Stimulated activated CD8-positive, alpha-beta memory T cell treated with anti-CD3 and anti-CD28 coated beads, Interleukin-12 subunit alpha, Interleukin-12 subunit beta, amount 100 ng/mL, for 24 hours (primary cell): ENCODE results near the gene HPD.
"Not testable (repeated sequence)": the region's sequence is repeated elsewhere in the genome, so short reads cannot be mapped to it uniquely, and the experiment has no call there.

Source experiments
- DNase-seq: peaks from one replicate; pipeline ENCODE4 v3.0.0-alpha.2; 2020; ENCODE audit errors: extremely low read depth

Gene HPD

DNA sequence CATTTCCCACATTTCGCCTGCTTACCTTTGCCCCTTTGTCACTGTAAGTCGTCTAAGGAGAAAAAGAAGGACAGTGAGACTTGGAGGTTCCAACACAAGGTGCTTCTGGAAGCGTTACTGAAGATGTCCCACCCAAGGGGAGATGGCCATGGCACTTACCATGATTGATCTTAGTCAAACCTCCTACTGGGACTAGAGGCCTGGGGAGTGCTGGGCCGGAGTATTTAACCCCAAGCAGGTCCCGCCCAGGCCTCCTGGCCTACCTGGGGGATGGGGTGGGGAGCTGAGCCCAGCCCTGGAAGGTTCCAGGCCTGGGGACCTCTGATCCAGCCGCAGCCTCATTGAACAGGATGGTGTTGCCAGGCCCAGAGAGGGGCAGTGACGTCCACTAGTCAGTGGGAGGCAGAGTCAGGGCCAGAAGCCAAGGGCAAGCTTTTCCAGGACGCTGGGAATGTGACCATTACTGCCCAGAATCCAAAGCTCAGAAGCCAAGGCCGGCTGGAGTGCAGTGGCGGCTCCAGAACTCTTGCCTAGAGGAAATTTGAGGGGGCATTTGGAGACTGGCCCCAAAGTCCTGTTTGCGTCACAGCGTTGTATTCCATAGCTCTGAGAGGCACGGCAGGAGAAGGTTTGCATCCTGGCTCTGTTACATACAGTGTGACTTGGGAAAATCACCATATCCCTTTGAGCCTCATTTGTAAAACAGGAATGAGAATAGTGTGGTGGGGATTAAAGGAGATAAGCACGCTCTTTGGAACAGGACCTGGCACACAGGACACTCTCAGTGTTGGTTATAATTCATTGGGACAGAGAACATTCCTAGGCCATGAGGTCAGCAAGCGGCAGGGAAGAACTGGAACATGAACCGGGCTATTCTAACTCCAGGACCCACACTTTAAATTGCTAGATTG is at the start of gene HPD:
Gene HPD (minus strand): TSS at position 198 of the 911 bp plus-strand sequence. CDS start 36 bp downstream, at position 162.
- DNase-seq, result no peak

DNA sequence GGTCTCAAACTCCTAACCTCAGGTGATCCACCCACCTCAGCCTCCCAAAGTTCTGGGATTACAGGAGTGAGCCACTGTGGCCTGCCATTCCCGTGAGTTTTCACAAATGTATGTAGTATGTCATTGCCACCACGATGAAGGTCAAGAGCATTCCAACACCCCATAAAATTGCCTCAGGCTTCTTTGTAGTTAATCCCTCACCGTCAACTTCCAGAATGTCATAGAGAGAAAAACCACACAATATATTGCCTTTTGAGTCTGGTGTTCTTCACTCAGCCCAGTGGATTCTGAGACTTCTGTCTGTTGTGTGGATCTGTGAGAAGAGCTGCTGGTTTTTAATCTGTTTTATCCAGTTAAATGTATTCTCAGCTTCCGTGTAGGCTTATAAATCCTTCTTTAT is 47.1 kb upstream of the HPD start:
- DNase-seq, result no peak

DNA sequence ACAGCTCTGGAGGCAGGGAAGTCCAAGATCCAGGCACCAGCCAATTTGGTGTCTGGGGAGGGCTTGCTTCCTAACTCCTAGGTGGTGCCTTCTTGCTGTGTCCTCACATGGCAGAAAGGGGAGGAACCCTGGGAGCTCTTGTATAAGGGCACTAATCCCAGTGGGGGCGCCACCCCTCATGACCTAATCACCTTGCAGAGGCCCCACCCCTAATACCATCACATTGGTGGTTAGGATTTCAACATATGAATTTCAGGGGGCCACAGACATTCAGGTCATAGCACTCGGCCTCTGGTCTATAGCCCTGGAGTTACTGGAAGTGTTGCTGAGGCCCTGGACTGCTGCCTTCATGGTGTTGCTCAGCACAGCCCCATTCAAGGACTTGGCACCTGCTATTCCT is 44.5 kb upstream of the HPD start:
- no peak for DNase-seq

DNA sequence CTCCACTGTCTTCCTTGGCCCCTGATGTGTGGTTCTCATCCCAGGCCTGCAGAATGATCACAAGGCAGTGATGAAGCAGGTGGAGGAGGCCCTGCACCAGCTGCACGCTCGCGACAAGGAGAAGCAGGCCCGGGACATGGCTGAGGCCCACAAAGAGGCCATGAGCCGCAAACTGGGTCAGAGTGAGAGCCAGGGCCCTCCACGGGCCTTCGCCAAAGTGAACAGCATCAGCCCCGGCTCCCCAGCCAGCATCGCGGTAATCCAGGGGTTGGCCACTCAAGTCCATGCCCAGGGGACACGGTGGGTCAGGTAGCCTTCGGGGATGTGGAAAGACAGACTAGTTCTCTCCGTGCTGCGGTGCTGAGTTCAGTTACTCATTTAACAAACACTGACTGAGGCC is 40.9 kb upstream of the HPD start:
- DNase-seq, result no peak

- no peak for DNase-seq
Observed at GRCh38 chr12:121898287-121898686, 39.6 kb upstream of the HPD start.

- no peak for DNase-seq
Observed at GRCh38 chr12:121894633-121895032, 36.0 kb upstream of the HPD start.

DNA sequence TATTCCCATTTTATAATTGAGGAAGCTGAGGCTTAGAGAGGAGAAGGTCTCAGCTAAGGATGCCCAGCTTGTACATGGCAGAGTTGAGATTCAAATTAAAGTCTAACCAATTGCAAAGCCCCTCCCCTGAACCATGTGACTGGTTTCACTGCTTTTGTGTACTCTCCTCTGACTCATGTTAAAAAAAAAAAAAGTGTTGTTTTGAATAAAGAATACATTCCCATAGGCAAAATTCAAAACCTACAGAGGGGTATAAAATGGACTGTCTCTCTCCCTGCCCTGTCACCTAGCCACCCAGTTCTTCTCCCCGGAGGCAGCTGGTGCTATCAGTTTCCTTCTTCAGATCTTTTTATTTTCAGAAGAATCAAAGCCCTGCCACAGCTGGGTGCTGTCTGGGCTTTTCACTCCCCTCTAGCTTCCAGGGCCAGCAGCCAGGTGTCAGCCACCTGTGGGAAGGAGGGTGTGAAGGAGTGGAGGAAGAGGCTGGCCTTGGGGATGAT is 35.4 kb upstream of the HPD start:
- DNase-seq, result no peak

DNA sequence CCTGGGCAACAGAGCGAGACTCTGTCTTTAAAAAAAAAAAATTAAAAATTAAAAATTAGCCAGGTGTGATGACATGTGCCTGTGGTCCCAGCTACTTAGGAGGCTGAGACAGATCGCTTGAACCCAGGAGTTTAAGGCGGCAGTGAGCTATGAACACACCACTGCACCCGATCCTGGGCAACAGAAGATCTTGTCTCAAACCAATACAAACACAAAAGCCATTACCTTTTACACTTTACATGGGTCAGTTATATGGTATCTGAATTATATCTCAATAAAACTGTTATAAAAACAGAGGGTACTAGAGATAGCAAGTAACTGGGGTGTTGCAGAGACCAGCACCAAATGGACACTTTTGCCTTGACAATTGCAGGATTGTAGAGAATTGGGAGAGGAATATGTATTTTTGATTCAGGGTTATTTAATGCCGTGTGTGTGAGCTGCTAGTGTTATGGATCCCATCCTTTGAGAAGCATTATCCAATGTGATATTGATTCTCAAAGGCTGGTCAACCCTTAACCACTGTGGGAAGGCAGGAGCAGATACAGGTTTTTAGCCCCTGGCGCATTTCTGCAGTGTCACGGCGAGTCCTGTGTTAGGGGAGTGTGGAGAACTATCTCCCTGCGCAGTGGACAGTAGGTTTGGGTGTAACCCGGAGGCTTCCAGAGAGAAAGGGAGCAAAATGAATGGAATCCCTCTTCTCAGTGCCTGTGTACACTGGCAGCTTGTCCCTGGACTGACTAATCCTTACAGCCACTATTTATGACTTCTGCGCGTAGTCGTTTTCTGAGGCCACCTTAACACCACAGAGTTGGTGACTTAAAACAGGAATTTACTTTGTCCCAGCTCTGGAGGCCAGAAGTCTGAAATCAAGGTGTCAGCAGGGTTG is 34.3 kb upstream of the HPD start:
- DNase-seq, result no peak

DNA sequence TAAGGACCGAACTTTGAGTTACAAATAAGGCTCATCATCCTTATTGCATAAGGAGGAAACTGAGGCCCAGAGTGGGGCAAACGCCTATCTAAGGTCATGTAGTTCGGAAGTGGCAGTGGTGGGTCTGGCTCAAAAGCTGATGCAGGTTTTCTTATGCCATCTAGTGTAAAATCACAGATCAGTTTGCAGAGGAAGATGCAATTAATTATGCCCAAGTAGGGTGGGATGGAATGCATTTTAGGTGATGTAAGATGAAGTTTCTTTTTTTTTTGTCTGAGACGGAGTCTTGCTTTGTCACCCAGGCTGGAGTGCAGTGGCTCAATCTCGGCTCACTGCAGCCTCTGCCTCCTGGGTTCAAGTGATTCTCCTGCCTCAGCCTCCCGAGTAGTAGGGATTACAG is 31.0 kb upstream of the HPD start:
- not testable (repeated sequence) for DNase-seq

GRCh38 chr12:121889274-121889624 is 30.6 kb upstream of the HPD start:
- DNase-seq, result no peak

GRCh38 chr12:121888478-121889273 is 30.0 kb upstream of the HPD start, which contains the start of gene PSMD9:
Gene PSMD9 (plus strand): TSS chr12:121888790. CDS start chr12:121888857, 67 bp downstream.
- DNase-seq, result peak; percentile 96

DNA sequence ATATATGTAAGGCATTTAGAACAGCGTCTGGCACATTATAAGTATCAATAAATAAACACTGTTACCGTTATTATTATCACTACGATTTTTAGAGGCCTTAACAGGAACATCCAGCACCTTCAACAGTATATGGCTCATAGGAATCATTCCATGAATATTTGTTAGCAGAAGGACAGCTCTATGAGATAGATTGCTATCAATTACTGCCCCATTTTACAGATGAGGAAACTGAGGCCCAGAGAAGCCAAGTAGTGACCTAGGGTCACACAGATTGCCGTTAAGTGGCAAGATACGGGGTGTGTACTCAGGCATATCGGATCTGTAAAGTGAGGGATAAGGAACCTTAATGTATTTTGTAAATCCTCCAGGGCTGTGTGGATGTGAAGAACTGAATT is 29.4 kb upstream of the HPD start:
- no peak for DNase-seq

- DNase-seq, result not testable (repeated sequence)
Observed at GRCh38 chr12:121885129-121885528, 26.5 kb upstream of the HPD start.

DNA sequence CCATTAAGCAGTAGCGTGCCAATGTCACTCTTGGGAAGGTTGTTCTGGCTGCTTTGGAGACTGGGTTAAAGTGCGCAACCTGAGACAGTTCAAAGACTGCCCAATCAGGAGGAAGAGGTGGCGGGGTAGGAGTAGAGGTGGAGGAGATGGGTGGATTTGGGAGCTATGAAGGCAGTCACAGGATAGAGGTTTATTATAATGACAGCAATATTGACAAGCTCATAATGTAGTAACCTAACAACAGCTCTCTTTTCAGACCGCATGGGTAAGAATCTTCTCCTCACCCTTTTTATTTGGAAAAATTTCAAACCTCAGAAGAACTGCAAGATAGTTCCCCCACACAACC is 24.6 kb upstream of the HPD start:
- no peak for DNase-seq

GRCh38 chr12:121876080-121876447 is 17.4 kb upstream of the HPD start:
- DNase-seq, result not testable (repeated sequence)

DNA sequence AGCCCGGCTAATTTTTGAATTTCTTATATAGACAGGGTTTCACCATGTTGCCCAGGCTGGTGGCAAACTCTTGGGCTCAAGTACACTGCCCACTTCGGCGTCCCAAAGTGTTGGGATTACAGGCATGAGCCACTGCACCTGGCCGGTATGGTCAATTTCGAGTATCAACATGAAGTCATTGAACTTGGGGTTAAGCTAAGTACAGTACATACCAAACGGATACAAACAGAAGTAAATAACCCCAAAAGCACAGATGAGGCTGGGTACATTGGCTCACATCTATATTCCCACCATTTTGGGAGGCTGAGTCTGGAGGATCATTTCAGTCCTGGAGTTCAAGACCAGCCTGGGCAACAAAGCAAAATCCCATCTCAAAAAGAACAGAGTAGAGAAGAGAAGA is 16.9 kb upstream of the HPD start:
- DNase-seq, result no peak

- no peak for DNase-seq
Observed at GRCh38 chr12:121874071-121874470, 15.4 kb upstream of the HPD start.

DNA sequence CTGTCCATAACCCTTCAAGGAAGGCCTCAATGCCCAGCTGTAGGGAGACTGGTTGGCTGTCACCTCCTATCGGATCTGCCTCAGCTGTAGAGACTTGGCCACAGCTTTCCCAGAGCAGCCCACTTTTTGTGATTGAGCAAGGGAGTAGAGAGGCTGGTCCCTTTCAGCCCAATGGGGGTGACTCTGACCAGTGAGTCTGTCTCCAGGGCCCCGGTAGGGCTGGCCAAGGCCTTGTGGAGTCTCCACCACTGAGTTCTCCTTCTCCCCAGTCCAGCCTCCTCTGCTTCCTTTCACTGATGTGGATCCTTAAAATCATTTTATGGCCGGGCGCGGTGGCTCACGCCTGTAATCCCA is 14.5 kb upstream of the HPD start:
- DNase-seq, result no peak

GRCh38 chr12:121872546-121873215 is 14.0 kb upstream of the HPD start:
- DNase-seq, result no peak

DNA sequence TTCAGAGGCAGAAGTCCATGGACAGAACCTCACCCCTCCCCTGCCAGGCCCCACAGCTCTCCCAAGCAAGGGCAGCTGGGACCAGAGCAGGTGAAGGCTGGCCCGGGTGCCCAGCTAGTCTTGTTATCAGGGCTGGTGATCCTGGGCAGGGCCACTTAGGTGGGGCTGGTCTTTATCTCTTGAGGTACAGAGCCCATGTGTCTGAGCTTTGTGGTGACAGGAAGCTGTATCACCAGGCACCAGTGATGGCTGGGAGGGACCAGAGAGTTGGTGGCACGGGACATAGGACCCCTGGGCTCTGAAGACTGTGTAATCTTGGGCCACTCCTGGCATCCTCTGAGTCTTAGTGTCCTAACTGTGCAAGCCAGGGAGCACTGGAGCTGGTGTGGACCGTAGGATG is 12.8 kb upstream of the HPD start:
- no peak for DNase-seq

GRCh38 chr12:121869229-121869628 is 10.6 kb upstream of the HPD start:
- not testable (repeated sequence) for DNase-seq
